ENCODE results near the gene CBX8.

- no peak for TF ChIP-seq SP1 (IDR thresholded peaks at IDR 0.05)
- TF ChIP-seq FOXK2 (IDR thresholded peaks at IDR 0.05), result no peak
- TF ChIP-seq NFRKB (IDR thresholded peaks at IDR 0.05), result no peak
- TF ChIP-seq ZNF384 (IDR thresholded peaks at IDR 0.05), result no peak
- TF ChIP-seq PKNOX1 (IDR thresholded peaks at IDR 0.05), result no peak
- no peak for TF ChIP-seq SUZ12 (IDR thresholded peaks at IDR 0.05)
- TF ChIP-seq BHLHE40 (IDR thresholded peaks at IDR 0.05; ENCODE audit: borderline replicate concordance), result no peak
- TF ChIP-seq CTBP1 (IDR thresholded peaks at IDR 0.05; ENCODE audit: borderline replicate concordance), result no peak
- TF ChIP-seq TARDBP (IDR thresholded peaks at IDR 0.05), result no peak
- TF ChIP-seq FOXA1 (IDR thresholded peaks at IDR 0.05), result no peak
- TF ChIP-seq HDGF (IDR thresholded peaks at IDR 0.05; ENCODE audit: borderline replicate concordance), result no peak
- TF ChIP-seq FOXM1 (IDR thresholded peaks at IDR 0.05; ENCODE audit: borderline replicate concordance), result no peak
- no peak for TF ChIP-seq ARNT (IDR thresholded peaks at IDR 0.05)
- no peak for TF ChIP-seq ELF4 (IDR thresholded peaks at IDR 0.05)
Measured at GRCh38 chr17:79819534-79820276, 22.8 kb upstream of the CBX8 start.
